Muscle of arm (tissue), 12 donors: ENCODE measurements around the gene TGM5. TPM values are rescaled to one million over a fixed set of nuclear protein-coding genes. Genes with fewer than 3 reads are reported as not detected.
"Not testable (repeated sequence)": the region's sequence is repeated elsewhere in the genome, so short reads cannot be mapped to it uniquely, and the experiment has no call there.

ENCODE experiments used
- DNase-seq: peaks from one replicate; pipeline ENCODE4 v3.0.0-alpha.2; 2013
- polyA plus RNA-seq, 12 donors: library from polyadenylated mRNA; unstranded; fragments of 120-200 nt; gene quantifications; one replicate each; pipeline ENCODE4 v1.2.1, GENCODE V29; 2013; ENCODE audit not compliant: insufficient read length in 12 of 12

Gene TGM5
- polyA plus RNA-seq, 12 donors = 0.05 to 1.0 (median 0.20) TPM; not detected in 3

GRCh38 chr15:43218908-43219706, 47.6 kb downstream of the TGM5 start:
- DNase-seq = no peak

DNA sequence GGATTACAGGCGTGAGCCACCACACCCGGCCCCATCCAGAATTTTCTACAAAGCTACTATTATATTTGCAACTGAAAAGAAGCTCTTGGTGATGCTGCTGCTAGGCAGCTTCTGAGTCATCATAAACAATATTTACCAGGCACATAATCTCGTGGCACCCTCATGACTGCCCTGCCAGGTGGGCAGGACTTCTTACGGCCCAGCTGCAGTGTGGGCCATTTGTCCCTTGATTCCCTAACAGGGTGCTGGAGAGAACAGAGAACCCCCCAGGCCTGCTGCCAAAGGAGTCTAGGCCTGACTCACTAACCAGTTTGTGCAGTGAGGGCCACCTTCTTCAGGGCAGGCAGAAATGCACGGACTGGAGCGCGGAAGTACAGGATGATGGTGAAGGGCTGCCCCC, 50.8 kb downstream of the TGM5 start:
- no peak for DNase-seq

DNA sequence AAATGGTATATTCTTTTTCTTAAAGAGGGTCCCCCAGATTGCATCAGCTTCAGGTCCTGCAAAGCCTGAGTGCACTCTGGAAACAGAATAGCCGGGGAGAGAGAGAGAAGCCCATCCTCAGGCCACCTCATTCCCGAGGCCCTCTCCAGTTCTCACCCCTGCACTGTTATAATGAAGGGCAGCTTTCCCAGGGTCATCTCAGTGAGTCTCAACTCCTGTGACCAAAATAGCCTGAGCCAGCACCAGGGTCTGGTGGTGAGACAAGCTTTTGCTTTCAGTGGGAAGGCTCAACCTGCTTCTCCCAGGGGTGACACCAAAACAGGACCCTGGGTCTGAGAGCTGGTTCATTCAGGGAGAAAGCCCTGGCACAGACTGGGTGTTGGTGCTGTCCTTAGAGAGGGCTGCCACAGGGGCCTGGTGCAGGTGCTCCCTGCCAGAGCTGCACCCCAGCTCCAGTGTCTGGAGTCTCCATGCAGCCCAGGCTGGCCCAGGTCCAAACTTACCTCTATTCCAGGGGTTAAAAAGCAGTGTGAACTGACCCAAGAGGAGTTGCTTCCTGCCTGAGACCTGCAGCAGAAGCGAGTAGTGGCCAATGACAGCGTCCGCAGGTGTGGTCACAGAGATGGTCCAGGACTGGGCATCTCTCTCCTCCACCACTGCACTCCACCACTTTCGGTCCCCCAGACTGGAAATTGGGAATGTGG, 52.0 kb downstream of the TGM5 start:
- DNase-seq = no peak

DNA sequence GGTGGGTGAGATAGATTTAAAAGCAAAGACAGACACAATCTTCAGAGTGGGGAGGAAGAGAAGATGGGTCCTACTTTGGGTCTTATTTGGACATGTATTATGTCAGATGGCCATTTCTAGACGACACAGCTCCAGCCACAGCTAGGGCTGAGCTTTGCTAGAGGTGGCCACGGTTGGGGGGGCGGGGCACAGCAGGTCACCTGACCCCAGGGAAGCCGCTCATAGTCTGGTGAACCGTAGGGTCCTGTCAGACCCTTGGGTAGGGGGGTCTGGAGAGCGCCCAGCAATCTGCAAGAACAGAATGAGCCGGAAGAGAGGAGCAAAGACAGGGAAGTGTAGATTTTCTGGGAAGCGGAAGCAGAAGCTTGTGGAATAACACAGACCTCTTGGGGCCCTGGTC, 52.6 kb downstream of the TGM5 start:
- no peak for DNase-seq

DNA sequence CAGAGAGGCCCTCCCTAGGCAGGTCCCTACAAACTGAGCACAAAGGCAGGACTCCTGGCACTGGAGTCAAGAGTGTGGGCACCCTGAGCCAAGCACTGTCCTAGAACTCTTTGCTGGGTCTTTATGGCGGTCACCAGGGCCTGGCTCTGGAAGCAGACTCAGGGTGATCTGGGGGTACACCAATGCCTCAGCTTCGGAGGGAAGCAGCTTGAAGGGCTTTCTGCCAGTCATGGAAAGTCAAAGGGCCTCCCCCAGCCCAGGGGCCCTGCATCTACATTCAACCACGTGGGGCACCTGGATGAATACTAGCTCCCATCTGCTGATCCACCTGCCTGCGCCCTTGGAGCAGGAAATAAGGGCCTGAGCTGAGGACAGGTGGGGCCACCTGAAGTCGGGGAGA, 53.3 kb downstream of the TGM5 start:
- no peak for DNase-seq

DNA sequence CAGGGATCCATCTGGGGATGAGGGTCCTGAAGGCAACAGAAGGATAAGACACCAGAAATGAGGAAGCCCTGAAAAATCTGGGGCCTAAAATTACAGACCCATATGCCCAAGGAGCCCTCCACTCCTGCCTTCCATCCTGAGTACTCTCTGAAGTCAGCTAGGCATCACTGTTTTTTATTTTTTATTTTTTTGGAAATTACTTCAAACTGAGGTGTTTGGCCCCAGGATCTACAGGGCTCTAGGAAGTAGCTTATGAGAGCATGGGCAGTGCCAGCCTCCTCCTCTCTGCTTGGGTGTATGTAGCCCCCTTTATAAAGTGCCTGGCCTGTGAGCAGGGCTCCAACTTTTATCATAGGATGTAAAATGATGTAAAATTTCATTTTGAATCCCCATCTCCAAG, 53.8 kb downstream of the TGM5 start:
- DNase-seq = no peak

DNA sequence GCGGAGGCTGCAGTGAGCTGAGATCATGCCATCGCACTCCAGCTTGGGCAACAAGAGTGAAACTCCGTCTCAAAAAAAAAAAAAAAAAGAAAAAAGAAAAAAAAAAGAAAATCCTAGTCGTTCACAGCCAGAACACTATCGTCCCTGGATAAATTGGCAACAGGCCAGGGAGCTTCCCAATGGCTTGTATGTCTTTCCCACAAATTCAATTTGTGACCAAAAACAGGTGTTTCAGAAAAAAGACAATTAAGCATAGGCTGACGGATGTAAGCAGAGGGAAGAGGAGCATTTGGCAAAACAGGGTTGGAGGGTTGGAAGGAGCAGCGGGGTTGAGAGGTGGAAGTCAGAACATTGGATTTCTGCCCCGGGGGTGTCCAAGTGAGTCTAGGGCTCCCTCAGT, 54.4 kb downstream of the TGM5 start:
- no peak for DNase-seq

DNA sequence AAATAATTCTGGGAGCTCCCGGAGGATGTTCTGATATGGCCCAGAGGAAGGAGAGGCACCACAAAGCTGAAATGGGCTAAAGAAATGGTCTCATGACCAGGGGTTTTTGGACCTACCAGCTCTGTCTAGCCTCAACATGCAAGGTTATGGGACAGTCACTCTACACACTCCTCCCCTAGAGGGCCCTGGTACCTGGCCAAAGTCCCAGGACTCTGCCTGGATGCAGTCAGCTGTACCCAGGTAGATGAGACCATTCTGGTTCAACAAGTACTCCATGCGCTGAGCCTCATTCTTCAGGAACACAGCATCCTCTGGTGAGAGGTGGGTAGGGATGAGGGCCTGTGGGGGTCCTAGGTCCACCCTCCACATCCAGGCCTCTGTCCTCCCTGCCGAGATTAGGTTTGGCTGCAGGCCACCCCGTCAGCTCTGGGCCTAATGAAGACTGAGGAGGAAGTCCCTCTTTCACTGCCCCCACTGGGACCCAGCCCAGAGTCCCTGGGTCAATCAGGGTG, 55.4 kb downstream of the TGM5 start:
- DNase-seq = no peak

- no peak for DNase-seq
Observed at GRCh38 chr15:43210807-43211206, 55.9 kb downstream of the TGM5 start.

DNA sequence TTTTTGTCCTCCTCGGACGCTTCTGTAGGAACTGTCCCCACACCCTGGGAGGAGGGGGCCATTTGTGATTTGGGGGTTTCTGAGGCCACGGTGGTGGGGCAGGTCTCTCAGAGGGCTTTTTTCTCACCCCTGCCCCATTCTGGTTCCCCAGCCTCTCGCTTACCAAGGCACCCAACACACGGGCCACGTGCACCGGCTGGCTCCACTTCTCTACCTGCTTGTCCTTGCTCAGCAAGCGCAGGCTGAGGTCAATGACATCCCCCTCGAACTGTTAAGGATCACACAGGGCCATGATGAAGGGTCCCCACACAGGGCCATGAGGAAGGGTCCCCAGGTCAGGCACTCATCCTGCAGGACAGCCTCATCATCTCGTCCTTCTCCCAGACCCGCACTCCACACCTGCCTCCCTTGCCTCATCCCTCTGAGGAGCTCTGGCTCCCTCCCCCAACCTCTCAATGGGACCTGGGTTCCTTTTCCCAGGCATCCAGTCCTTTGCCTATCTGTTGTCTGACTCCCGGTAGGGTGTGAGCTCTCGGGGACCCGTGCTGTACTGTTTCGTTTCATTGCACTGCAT, 56.5 kb downstream of the TGM5 start:
- DNase-seq = no peak

DNA sequence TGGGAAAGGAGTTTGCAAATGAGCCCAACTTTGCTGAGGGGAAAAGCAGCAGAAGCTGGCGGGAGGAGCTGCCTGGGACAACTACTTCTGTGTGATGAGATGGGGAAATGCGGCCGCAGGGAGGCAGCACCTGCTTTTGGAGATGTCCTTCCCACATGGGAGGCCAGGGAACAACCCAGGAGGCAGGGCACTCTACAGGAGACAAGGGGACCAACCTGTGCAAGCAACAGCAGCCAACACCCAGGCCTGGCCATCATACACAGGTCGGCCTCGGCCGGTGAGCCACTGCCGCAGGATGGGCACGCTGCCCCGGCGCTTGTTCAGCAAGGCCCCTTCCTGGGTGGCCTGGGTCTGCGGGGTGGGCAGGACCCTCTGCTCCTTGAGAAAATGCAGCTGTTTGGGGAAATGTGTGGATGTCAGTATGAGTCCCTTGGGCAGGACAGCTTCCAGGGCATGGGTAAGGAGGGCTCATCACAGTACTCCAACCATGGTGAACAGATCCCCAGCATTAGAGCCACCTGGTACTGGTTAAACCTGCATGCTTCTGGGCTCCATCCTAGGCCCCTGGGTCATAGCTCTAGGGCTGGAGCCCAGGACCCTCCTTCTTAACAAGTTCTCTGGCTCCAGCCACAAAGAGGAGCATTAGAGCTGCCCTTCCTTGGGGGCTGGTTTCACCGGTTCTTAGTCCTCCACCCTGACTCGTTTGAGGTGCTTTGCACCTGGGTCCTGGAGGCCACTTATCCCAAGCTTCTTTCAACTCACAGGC, 57.5 kb downstream of the TGM5 start:
- DNase-seq = no peak

DNA sequence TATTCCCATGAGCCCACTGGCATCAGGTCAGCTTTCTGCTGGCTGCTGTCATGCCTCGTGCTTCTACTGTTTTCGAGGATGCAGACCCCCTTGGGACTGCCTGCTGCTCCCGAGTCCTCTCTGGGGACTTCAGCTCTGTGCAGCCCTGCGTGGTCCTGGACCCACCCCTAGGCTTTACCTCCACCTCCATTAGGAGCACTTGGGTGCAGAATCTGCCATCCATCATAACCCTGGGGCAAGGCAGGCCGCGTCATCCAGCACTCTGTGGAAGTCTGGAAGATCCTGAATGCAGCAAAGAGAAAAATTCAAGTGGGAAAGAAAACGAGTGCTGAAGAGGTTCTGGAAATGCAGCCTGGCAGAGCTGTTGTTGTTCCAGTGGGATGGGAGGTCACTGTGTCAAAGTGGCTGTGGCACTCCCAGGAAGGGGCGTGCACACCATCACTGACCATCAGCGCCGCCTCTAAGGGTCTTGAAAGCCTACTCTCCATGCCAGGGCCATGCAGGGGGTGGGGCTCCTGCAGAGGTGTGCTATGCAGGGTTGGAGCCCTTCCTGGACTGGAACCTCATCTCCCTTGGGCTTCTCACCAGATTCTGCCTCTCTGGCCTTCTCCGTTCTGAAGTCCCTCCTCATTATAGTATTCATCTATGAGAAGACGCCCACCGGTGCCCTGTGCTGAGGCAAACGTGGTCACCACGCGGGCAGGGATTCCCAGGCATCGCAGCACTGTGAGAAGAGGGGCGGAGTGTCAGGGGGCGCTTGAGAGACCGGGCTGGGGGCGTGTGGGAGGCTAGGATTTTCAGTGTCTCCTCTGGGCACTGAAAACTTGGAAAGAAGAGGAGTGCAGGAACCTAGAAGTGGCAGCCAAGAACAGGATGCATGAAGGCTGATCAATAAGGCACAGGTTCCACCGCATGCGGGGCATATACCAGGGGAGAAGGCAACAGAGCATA, 58.4 kb downstream of the TGM5 start:
- DNase-seq = no peak

DNA sequence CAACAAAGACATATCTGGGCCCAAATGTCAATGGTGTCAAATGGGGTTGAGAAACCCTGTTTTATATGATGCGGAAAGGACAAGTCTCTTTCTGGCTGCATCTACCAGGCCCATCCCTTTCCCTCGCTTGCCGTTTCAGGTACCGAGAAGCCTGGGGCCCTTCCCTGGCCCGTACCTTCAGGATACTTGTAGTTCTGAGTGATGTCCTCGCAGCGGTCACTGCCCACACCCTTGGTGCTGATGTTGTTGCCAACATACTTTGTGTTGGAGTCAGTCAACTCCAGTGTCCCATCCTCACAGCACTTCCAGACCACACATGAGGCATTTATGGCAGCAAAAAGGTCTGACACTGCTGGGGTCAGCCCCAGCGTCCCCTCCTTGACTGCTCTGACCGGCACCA, 59.7 kb downstream of the TGM5 start:
- no peak for DNase-seq

- DNase-seq = no peak
Observed at GRCh38 chr15:43206054-43206453, 60.7 kb downstream of the TGM5 start.

DNA sequence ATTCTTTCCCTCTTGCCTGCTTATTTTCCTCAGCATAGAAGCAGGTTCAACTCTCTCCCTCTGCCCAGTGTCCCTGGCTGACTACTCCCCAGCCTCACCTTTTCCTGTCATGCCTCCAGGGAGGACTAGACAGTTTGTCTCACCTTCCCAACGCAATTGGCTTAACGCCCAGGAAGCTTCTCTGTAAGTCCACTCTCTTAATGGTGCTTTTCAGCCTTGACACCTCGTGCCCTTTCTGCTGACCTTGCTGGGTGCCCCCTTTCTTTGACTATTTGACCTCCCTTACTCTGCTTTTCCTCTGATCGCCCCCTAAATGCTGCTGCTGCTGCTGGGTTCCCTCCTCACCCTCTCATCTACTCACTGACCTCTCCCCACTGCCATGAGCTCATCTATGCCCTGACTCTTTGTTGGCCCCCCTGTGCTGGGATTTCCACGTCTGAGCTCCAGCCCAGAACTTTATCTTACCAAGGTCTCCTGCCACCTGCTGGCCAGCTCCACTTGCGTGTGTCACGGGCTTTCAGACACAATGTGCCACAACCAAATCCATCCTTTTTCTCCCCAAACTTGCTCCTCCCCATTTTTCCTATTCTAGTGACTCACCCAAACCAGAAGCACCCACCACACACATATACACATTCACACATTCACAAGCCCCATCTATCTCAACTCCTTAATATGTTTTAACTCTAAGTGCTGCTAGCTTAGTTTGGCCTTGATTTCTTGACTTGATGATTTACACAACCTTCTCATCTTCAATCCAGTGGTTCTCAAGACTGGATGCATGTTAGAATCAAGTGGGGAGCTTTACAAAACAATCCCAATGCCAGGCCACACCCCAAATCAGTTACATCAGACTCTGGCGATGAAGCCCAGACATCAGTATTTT, 62.5 kb downstream of the TGM5 start:
- DNase-seq = peak; percentile 13

GRCh38 chr15:43199945-43200488, 66.7 kb downstream of the TGM5 start:
- no peak for DNase-seq

- no peak for DNase-seq
Observed at GRCh38 chr15:43198992-43199391, 67.7 kb downstream of the TGM5 start.

- not testable (repeated sequence) for DNase-seq
Observed at GRCh38 chr15:43198556-43198955, 68.2 kb downstream of the TGM5 start.

- DNase-seq = not testable (repeated sequence)
Observed at GRCh38 chr15:43197773-43198172, 69.0 kb downstream of the TGM5 start.
